KOPT-K1 (cell line): ENCODE results near the gene LLPH.

Experiments used
- H3K27ac ChIP-seq: fragments of 200-600 bp; sonication (generic); 2 replicates; pipeline ENCODE4 v1.5.1; 2016; ENCODE audit warnings: antibody characterized with exemption, mild to moderate bottlenecking, low read depth, low read length; ENCODE audit not compliant: poor library complexity, severe bottlenecking
- H3K36me3 ChIP-seq: fragments of 200-600 bp; sonication (generic); 2 replicates; pipeline ENCODE4 v1.5.1; 2017; ENCODE audit warnings: antibody characterized with exemption, mild to moderate bottlenecking, low read length, moderate library complexity; ENCODE audit not compliant: insufficient read depth
- H3K9me3 ChIP-seq: fragments of 200-600 bp; sonication (generic); 2 replicates; pipeline ENCODE4 v1.5.1; 2017; ENCODE audit warnings: antibody characterized with exemption, low read length, mild to moderate bottlenecking; ENCODE audit not compliant: insufficient read depth, poor library complexity, severe bottlenecking

Gene LLPH

GRCh38 chr12:66156654-66157053, 26.1 kb upstream of the LLPH start:
- Histone ChIP-seq H3K9me3 (no peaks in the 10 kb centered on the region), H3K36me3 (peaks cover 18% of the 10 kb centered on the region; the same call in 1 of the 2 replicates), H3K27ac (no peak overlapping the region)

- Histone ChIP-seq H3K27ac (no peak overlapping the region), H3K36me3 (peaks cover 27% of the 10 kb centered on the region), H3K9me3 (no peaks in the 10 kb centered on the region)
These were observed 24.2 kb upstream of the LLPH start for GRCh38 chr12:66154776-66155175.

- Histone ChIP-seq H3K9me3 (no peaks in the 10 kb centered on the region), H3K36me3 (peaks cover 27% of the 10 kb centered on the region), H3K27ac (no peak overlapping the region)
These were observed 22.2 kb upstream of the LLPH start for GRCh38 chr12:66152732-66153131.

- H3K9me3 ChIP-seq, result no peaks in the 10 kb centered on the region
- no peak overlapping the region for H3K27ac ChIP-seq
- peaks cover 38% of the 10 kb centered on the region for H3K36me3 ChIP-seq
These were observed 19.3 kb upstream of the LLPH start for GRCh38 chr12:66149702-66150398.

- peaks cover 66% of the 10 kb centered on the region for H3K36me3 ChIP-seq
- peaks cover 23% of the 10 kb centered on the region for H3K9me3 ChIP-seq
- peak overlapping the region; percentile 51 for H3K27ac ChIP-seq
These were observed 14.5 kb upstream of the LLPH start for GRCh38 chr12:66144791-66145754.

GRCh38 chr12:66143868-66144267, 13.3 kb upstream of the LLPH start:
- Histone ChIP-seq H3K27ac (no peak overlapping the region), H3K36me3 (peaks cover 76% of the 10 kb centered on the region), H3K9me3 (peaks cover 25% of the 10 kb centered on the region)

- peaks cover 25% of the 10 kb centered on the region for H3K9me3 ChIP-seq
- H3K27ac ChIP-seq, result no peak overlapping the region
- H3K36me3 ChIP-seq, result peaks cover 76% of the 10 kb centered on the region
These were observed 12.3 kb upstream of the LLPH start for GRCh38 chr12:66142826-66143225.

- H3K27ac ChIP-seq, result no peak overlapping the region
- H3K36me3 ChIP-seq, result peaks cover 83% of the 10 kb centered on the region
- peaks cover 25% of the 10 kb centered on the region for H3K9me3 ChIP-seq
These were observed 10.7 kb upstream of the LLPH start for GRCh38 chr12:66141299-66141698.

GRCh38 chr12:66140731-66141130, 10.2 kb upstream of the LLPH start:
- Histone ChIP-seq H3K36me3 (peaks cover 84% of the 10 kb centered on the region), H3K9me3 (peaks cover 25% of the 10 kb centered on the region), H3K27ac (no peak overlapping the region)

- Histone ChIP-seq H3K27ac (no peak overlapping the region), H3K9me3 (peaks cover 25% of the 10 kb centered on the region), H3K36me3 (peaks cover 77% of the 10 kb centered on the region)
These were observed 8.8 kb upstream of the LLPH start for GRCh38 chr12:66139328-66139727.

GRCh38 chr12:66137937-66138336, 7.4 kb upstream of the LLPH start:
- H3K36me3 ChIP-seq, result peaks cover 72% of the 10 kb centered on the region
- peaks cover 25% of the 10 kb centered on the region for H3K9me3 ChIP-seq
- H3K27ac ChIP-seq, result no peak overlapping the region

GRCh38 chr12:66132408-66132807, 1.9 kb upstream of the LLPH start:
- Histone ChIP-seq H3K9me3 (no peaks in the 10 kb centered on the region), H3K27ac (no peak overlapping the region), H3K36me3 (peaks cover 39% of the 10 kb centered on the region)

- no peaks in the 10 kb centered on the region for H3K9me3 ChIP-seq
- peak overlapping the region; percentile 82 for H3K27ac ChIP-seq
- H3K36me3 ChIP-seq, result peaks cover 41% of the 10 kb centered on the region
These were observed 628 bp upstream of the LLPH start for GRCh38 chr12:66131067-66131688.

GRCh38 chr12:66129934-66130266, 650 bp downstream of the LLPH start:
- H3K9me3 ChIP-seq, result no peaks in the 10 kb centered on the region
- H3K36me3 ChIP-seq, result peaks cover 50% of the 10 kb centered on the region
- H3K27ac ChIP-seq, result peak overlapping the region; percentile 82

GRCh38 chr12:66127650-66128049, 2.9 kb downstream of the LLPH start:
- no peak overlapping the region for H3K27ac ChIP-seq
- H3K9me3 ChIP-seq, result no peaks in the 10 kb centered on the region
- peaks cover 65% of the 10 kb centered on the region for H3K36me3 ChIP-seq
